HepG2 (cell line): ENCODE results near the gene TGM1. TPM values are rescaled to one million over a fixed set of nuclear protein-coding genes. Genes with fewer than 3 reads are reported as not detected.

ENCODE experiments used
- AGO2 ChIP-seq: fragments of 200-400 bp; formaldehyde crosslinking; optimal IDR thresholded peaks from 2 replicates; pipeline ENCODE3; 2017; ENCODE audit warnings: mild to moderate bottlenecking, low read depth, low read length, moderate library complexity
- BCL6 ChIP-seq: IDR thresholded peaks from 2 replicates; pipeline ENCODE4 v1.6.1; 2016; ENCODE audit warnings: missing genetic modification reagents, missing compliant biosample characterization
- BORCS8-MEF2B ChIP-seq: sonication (generic); formaldehyde crosslinking; IDR thresholded peaks from 2 replicates; pipeline ENCODE4 v1.8.0; 2022; ENCODE audit warnings: mild to moderate bottlenecking, missing genetic modification reagents
- MIER3 ChIP-seq: IDR thresholded peaks from 2 replicates; pipeline ENCODE4 v1.6.1; 2016; ENCODE audit warnings: missing compliant biosample characterization, borderline replicate concordance
- MXD1 ChIP-seq: sonication (generic); formaldehyde crosslinking; IDR thresholded peaks from 2 replicates; pipeline ENCODE4 v1.4.0; 2020; ENCODE audit warnings: mild to moderate bottlenecking, missing genetic modification reagents
- THAP7 ChIP-seq: sonication (generic); formaldehyde crosslinking; IDR thresholded peaks from 2 replicates; pipeline ENCODE4 v1.8.1; 2023; ENCODE audit warnings: mild to moderate bottlenecking, missing genetic modification reagents
- THAP8 ChIP-seq: sonication (generic); formaldehyde crosslinking; IDR thresholded peaks from 2 replicates; pipeline ENCODE4 v1.5.1; 2020; ENCODE audit warnings: missing genetic modification reagents, mild to moderate bottlenecking, borderline replicate concordance
- ZBTB26 ChIP-seq: IDR thresholded peaks from 2 replicates; pipeline ENCODE4 v1.6.1; 2016; ENCODE audit warnings: missing compliant biosample characterization, missing genetic modification reagents, borderline replicate concordance
- ZC3H13 ChIP-seq: sonication (generic); formaldehyde crosslinking; IDR thresholded peaks from 2 replicates; pipeline ENCODE4 v1.8.1; 2023; ENCODE audit warnings: mild to moderate bottlenecking, missing genetic modification reagents, moderate library complexity
- ZKSCAN8 ChIP-seq: IDR thresholded peaks from 2 replicates; pipeline ENCODE4 v1.6.1; 2016; ENCODE audit warnings: borderline replicate concordance, missing genetic modification reagents, missing compliant biosample characterization
- ZNF17 ChIP-seq: sonication (generic); formaldehyde crosslinking; IDR thresholded peaks from 2 replicates; pipeline ENCODE4 v1.5.0; 2020; ENCODE audit warnings: mild to moderate bottlenecking, missing genetic modification reagents
- ZNF20 ChIP-seq: sonication (generic); formaldehyde crosslinking; IDR thresholded peaks from 2 replicates; pipeline ENCODE4 v1.4.0; 2020; ENCODE audit warnings: mild to moderate bottlenecking, moderate library complexity, missing genetic modification reagents
- ZNF275 ChIP-seq: sonication (generic); formaldehyde crosslinking; IDR thresholded peaks from 2 replicates; pipeline ENCODE4 v1.8.0; 2022; ENCODE audit warnings: missing genetic modification reagents, mild to moderate bottlenecking, inconsistent platforms, borderline replicate concordance
- ZNF280D ChIP-seq: sonication (generic); formaldehyde crosslinking; IDR thresholded peaks from 2 replicates; pipeline ENCODE4 v1.5.1; 2020; ENCODE audit warnings: mild to moderate bottlenecking, missing genetic modification reagents
- ZNF431 ChIP-seq: sonication (generic); formaldehyde crosslinking; IDR thresholded peaks from 2 replicates; pipeline ENCODE4 v1.9.0; 2022; ENCODE audit warnings: missing genetic modification reagents, low read depth, mild to moderate bottlenecking, borderline replicate concordance
- ZNF446 ChIP-seq: sonication (generic); formaldehyde crosslinking; IDR thresholded peaks from 2 replicates; pipeline ENCODE4 v1.5.0; 2020; ENCODE audit warnings: mild to moderate bottlenecking, missing genetic modification reagents
- ZNF451 ChIP-seq: sonication (generic); formaldehyde crosslinking; IDR thresholded peaks from 2 replicates; pipeline ENCODE4 v1.5.0; 2020; ENCODE audit warnings: mild to moderate bottlenecking, missing genetic modification reagents
- ZNF557 ChIP-seq: sonication (generic); formaldehyde crosslinking; IDR thresholded peaks from 2 replicates; pipeline ENCODE4 v1.4.0; 2020; ENCODE audit warnings: missing genetic modification reagents
- ZNF589 ChIP-seq: sonication (generic); formaldehyde crosslinking; conservative IDR thresholded peaks from 2 replicates; pipeline ENCODE4 v1.8.0; 2022; ENCODE audit warnings: mild to moderate bottlenecking, moderate library complexity, missing genetic modification reagents
- ZNF678 ChIP-seq: sonication (generic); formaldehyde crosslinking; IDR thresholded peaks from 2 replicates; pipeline ENCODE4 v1.4.0; 2020; ENCODE audit warnings: mild to moderate bottlenecking, missing genetic modification reagents
- ZNF747 ChIP-seq: sonication (generic); formaldehyde crosslinking; IDR thresholded peaks from 2 replicates; pipeline ENCODE4 v1.8.1; 2023; ENCODE audit warnings: missing genetic modification reagents, mild to moderate bottlenecking, borderline replicate concordance
- ZNF768 ChIP-seq: sonication (generic); formaldehyde crosslinking; IDR thresholded peaks from 2 replicates; pipeline ENCODE4 v1.4.0; 2020; ENCODE audit warnings: missing genetic modification reagents
- polyA plus RNA-seq, 8 experiments: library from polyadenylated mRNA; depleted of rRNA in 3 of 8; stranded (reverse) in 7 of 8; unstranded in 1 of 8; fragments of >200 nt; fragmentation: Illumina TruSeq in 4 of 8; extraction: Trizol in 4 of 8; gene quantifications; 2 replicates each; pipeline versions ENCODE4 v1.2.1 to v1.2.3, GENCODE V29; 2011 to 2016; ENCODE audit warnings: low read depth in 4 of 8, missing spikeins in 1 of 8, mixed read lengths in 1 of 8; ENCODE audit not compliant: insufficient read depth in 1 of 8
- total RNA-seq, 5 experiments: library from RNA; depleted of rRNA; stranded (reverse); fragments of >200 nt; fragmentation: Illumina TruSeq; extraction: Trizol; gene quantifications; 2 replicates each; pipeline ENCODE4 v1.2.3, GENCODE V29; 2016; ENCODE audit warnings: low read depth in 1 of 5

Gene TGM1
- total and polyA plus RNA-seq, 2 of the 13 experiments (the other 11 are each of a cell fraction or from before 2014, with no cell fraction given), result 3.2 to 10.6 TPM

- TF ChIP-seq ZNF280D (CRISPR knock-in tag) (no peak), ZBTB26 (CRISPR knock-in tag) (no peak), ZNF20 (CRISPR knock-in tag) (peak; percentile 89), ZNF557 (CRISPR knock-in tag) (0 out of 2 replicates have a peak, but pooled peaks have one; percentile 13), THAP8 (CRISPR knock-in tag) (no peak), ZC3H13 (CRISPR knock-in tag) (no peak), ZNF451 (no peak), MIER3 (CRISPR knock-in tag) (no peak), BCL6 (CRISPR knock-in tag) (no peak), ZNF431 (no peak), MXD1 (CRISPR knock-in tag) (no peak; the same call in 1 of the 2 replicates), ZNF747 (no peak), ZNF589 (CRISPR knock-in tag) (no peak), BORCS8-MEF2B (CRISPR knock-in tag) (no peak), ZNF446 (CRISPR knock-in tag) (no peak), ZNF768 (CRISPR knock-in tag) (no peak), THAP7 (no peak), ZNF17 (peak; percentile 1; the same call in 1 of the 2 replicates), AGO2 (no peak), ZNF275 (CRISPR knock-in tag) (no peak), ZKSCAN8 (CRISPR knock-in tag) (no peak), ZNF678 (CRISPR knock-in tag) (no peak)
These were observed 8.9 kb upstream of the TGM1 start (continued) for GRCh38 chr14:24271834-24272263.
